Stimulated activated CD4-positive, alpha-beta T cell treated with anti-CD3 and anti-CD28 coated beads, Interleukin-2, amount 100 ng/mL, for 48 hours (primary cell): ENCODE measurements around the gene AKR7A2.
A peak's percentile ranks its signal among the peaks of the same experiment; 100 is the strongest.

Source experiments
- DNase-seq, 2 donors: peaks; one replicate each; pipeline ENCODE4 v3.0.0-alpha.2; 2020

AKR7A2 gene

DNA sequence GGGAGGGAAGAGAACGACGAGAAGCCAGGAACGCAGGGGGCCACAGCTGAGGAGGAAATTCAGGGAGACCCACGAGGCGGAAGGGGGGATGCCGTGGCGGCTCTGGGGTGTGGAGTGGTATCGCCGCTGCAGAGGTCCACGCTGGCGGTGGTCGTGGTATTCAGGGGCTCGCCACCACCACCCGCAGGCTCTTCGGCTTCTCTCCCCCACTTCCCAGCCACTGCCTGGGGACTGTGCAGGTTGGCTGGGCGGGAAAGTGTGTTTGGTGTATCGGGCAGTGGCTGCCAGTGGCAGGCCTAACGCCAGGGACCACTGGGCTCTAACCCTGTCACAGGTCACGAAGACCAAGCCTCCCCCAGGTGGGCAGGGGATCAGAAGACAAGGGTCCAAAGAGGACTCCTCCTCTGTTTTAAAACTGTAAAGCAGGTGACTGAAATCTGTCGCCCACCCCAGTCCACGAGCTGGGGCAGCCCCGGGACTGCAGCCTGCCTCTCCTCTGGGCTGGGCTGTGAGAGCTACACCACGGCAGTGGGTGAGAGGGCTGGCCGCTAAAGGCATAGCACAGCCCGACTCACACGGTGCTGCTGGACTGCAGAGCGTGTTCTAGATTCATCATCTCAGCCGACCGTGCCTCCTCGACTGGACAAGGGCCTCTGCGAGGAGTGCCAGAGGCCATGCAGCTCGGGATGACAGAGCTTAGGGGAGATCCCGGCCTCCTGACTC lies 31.1 kb upstream of the AKR7A2 start:
- DNase-seq = no peak

DNA sequence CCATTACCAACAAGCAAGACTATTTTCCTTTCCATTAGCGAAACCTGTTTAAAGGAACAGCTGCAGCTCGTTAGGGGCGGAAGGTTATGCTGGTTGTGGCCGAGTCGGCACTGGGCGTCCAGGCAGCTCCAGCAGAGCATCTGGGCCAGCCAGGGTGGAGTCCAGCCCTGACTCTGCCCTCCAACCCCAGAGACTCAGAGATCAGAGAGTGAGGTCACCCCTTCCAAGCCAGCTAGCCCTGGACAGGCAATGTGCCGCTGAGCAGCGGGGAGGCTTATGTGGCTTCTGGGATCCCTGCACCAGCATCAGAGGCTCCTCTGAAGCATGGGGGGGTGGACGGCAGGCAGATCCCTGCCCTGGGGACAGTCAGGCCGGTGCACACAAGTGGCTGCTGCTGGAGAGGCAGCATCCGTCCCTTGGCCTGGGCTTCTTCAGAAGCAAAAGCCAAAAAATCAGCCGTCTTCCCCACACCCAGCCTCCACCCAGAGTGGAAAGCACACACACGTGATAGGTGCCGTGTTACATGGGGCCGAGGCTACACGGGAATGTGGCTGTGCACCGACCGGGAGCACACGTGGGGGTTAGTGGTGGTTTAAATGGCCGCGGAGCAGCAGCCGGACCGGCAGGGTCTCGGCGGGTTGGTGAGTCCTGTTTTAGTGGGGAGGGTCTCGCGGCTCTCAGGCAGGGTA lies 30.3 kb upstream of the AKR7A2 start:
- no peak for DNase-seq

DNA sequence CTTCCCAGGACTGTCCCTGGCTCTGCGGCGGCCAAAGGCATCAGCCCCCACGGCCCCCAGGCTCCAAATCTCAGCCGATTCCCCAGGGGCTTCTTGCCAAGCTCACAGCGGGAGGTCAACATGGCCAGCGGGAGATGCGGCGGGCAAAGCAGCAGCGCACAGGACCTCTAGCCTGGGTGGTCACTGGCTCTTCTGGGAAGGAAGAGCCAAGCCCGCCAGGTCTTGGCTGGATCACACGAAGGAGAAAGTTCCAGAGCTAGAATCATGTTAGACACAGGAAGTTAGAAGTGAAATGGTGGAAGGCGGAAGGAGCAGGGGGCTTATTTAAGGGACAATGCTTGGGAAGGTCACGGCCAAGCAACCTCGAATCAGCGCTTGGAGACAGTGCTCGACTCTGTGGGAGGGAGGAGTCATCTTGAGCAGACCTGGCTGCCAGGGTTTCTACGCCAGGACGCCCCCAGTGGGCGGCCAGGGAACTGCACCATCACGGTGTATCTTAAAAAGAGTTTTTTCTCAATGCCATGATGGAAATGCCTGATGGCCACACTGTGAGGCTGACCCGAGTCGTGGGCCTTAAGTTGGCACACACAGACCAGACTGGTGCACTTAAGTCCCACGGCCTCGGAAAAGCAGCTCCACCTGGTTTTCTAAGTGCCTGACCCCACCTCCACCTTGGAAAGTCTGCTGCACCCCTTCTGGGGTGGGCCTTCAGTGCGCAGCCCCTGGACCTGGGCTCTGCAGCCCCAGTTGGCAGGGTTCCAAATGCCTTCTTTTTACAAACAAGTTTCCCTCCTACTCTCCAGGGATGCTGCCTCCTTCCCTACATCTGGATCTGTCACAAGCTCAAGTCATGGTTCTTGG lies 29.5 kb upstream of the AKR7A2 start:
- peak; percentile 83 to 84 for DNase-seq

DNA sequence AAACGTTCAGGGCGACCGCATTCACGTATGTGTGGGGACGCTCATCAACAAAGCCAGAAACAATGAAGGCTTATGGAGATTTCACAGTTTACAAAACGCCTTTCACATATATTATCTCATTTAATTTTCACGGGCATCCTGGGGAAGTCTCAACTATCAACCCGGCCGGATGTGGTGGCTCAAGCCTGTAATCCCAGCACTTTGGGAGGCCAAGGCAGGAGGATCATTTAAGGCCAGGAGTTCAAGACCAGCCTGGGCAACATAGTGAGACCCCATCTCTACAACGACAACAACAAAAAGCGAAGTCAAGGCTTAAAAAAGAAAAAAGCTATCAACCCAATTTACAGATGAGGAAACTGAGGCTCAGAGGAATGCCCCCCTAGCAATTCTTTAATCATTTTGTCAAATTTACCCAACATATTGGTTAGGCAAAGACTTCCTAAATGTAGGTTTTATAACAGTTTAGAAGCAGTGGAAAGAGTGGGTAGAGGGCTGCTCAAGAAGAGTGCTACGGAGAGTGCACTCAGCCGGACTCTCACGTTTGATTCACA lies 28.5 kb upstream of the AKR7A2 start:
- DNase-seq = no peak

DNA sequence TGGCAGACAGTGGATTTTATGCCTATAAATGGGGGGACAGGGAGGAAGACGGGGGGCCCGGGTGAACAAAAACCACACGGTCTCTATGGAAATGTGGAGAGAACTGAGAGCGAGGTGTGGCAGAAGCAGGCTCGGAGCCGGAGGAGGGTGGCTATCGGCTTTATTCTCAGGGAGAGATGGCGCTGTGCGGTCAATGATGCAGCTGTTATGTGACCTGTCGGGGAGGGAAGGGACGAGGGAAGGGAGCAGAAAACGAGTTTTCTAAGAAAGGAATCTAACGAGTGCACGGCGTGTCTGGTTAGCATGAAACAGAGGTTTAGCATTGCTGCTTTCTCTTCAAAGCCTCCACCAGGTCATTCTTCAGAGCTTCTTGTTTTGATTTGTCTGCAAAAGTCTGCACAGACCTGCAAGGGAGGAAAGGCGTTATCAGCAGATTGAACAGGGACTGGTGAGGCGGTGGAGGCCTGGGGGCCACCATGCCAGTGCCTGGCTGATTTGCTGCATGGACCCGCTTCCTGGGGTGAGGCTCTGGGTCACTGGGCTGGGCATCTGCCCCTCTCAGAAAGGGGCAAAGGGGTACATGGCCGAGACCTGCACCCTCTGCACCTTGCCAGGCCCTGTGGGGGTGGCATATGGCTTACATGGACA lies 27.4 kb upstream of the AKR7A2 start:
- DNase-seq = no peak

DNA sequence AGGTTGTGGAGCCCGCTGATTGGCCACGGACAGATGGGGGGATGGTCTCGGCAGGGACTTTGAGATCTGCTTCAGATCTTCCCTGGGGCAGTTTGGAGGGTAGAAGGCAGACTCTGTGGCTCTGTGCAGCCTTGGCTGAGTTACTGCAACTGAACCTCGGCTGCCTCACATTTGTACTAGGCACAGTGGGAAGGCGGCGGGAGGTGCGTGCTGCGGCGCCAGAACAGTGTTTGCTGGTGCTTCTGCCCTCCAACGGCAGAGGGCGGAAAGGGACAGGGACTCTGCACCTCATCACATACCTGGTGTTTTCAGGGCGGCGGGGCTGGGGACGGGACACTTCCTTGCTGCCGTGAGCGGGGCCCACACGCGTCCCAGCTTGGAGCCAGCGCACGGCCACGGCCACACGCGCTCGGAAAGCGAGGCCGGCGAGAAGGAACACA lies 26.4 kb upstream of the AKR7A2 start:
- DNase-seq = no peak

DNA sequence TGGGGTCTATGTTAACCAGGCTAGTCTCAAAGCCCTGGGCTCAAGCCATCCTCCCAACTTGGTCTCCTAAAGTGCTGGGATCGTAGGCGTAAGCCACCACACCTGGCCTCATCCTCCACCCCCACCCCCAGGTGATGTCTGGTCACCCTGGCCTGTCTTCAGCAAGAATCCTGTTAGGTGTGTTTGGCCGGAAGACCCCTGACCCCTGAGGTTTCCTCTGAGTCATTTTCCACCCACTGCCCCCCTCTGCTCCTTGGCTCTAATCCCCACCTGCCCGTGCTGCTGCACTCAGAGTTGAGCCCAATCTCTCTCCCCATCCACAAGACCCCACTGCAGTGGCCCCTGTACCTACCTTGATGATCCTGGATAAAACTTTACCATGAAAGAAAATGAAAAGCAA lies 25.3 kb upstream of the AKR7A2 start:
- no peak for DNase-seq

DNA sequence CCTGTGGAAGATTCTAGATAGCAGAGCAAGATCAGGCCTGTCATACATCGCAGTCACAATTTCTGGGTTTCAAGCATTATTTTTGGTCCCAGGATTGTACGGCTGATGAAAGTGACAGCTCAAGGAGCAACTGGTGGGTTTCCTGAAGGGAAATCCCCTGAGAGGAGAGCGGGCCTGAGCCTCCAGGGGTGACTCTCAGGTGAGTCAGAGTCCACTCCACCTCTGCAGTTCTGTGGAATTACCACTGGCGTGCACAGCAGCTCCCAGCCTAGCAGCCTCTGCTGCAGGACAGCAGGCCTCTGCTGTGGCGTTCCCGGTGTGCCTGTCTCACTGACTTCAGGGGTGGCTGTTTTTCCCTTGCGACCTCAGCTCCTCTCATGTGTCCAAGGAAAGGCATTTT lies 24.6 kb upstream of the AKR7A2 start:
- DNase-seq = peak; percentile 55 to 56

DNA sequence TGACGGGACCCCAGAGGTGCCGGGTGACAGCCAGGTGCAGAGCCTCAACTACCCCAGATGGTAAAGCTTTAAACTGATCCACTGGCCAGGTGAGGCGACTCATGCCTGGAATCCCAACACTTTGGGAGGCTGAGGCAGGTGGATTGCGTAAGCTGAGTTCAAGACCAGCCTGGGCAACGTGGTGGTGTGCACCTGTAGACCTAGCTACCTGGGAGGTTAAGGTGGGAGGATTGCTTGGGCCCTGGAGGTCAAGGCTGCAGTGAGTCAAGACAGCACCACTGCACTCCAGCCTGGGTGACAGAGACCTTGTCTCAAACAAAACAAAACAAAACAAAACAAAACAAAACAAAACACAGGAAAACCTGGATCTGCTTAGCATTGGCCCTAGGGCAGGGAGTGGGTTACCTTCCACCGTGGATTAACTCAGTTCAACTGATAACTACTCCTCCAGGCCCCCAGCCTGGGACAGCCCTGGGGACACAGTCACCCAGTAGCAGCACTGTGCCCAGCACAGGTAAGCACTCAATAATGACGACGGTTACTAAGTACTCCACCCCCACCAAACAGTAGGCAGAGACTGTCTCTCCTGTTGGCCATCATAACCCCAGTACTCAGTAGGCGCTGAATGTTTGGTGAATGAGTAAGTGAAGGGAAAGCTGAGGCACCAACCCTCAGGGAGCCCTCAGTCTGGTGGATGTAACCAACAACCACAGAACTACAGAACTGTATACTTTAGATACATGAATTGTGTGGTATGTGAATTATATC lies 21.8 kb upstream of the AKR7A2 start:
- no peak for DNase-seq

DNA sequence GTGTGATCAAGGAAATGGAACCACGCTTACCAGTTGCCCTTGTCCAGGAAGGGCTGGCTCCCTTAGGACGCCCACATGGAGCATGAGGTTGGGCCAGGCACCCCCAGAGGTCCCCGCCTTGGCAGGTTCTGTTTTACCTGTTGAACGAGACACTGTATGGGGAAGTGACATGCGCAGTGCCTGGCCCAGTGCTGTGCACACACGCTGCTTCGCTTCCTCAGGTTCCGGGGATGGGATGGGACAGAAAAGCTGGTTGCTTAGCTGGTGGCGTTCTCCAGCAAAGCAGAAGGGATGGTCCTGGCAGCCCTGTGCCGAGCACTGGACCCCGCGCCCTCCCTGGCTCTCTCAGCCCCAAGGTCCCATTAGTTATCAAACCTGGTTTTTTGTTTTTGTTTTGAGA lies 20.9 kb upstream of the AKR7A2 start:
- no peak for DNase-seq

DNA sequence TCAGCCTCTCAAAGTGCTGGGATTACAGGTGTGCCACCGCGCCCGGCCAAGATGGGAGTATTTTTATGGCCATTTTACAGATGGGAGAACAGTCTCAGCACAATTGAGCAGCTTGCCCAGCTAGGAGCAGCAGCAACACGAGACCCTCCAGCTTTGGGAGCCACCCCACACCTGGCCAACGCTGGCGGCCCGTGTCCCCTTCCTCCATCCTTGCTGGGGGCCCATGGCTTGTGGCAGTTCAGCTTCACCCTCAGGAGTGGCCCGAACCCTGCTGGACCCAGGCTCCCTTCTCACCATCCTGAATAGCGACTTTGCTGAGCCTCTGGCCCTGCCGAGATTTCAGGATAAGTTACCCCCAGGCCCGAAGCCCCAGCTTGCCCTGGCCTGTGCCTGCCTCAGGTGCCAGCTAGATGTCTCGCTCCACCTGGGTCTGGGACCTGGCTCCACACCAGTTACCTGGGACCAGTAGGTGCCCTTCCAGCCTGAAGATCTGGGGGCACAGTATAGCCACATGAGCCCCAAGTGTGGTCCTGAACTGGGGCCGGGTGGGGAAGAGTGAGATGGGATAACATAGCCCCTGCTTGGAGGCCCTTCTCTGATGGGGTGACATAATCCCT lies 19.4 kb upstream of the AKR7A2 start:
- no peak for DNase-seq

DNA sequence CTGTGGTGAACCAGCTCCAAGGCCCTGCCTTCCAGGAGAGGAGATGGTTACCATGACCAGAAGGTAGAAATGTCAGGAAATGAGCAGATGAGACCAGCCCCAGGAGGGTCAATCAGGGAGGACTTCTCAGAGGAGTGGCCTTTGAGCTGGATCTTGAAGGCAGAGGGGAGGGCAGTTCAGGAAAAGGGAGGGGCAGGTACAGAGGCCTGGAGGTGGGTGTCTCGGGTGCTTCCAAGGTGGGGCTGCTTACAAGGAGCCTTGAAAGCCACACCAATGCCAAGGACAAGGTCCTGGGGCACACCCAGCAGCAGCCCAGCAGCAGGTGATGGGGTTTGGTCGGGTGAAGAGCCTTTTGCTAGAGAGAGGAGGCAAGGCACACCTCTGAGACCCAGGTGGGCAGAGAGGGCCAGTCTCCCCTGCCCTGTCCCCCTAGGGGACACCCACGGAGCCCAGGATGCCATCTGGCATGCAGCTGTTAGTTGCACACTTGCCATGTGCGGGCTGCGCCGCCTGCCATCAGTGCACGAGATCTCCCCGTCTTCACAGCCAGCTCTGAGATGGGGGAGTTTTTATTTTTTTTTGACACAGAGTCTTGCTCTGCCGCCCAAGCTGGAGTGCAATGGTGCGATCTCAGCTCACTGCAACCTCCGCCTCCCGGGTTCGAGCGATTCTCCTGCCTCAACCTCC lies 18.6 kb upstream of the AKR7A2 start:
- DNase-seq = no peak

DNA sequence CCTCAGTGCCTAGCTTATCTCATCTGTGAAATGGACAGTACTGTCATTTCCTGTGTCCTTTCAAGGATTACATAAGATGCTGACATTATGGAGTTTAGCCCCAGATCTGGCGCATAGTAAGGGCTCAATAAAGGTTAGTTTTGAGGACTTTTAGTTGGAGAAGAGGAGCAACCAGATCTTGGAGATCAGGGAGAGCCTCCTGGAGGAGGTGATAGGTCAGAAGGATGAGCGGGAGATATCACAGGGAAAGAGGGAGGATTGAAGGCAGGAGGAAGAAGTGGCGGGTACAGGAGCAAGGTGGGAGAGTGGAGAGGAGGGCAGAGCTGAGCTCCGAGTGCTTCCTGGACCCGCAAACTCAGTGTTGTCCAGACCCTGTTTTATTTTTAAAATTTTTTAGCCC lies 17.7 kb upstream of the AKR7A2 start:
- DNase-seq = no peak

DNA sequence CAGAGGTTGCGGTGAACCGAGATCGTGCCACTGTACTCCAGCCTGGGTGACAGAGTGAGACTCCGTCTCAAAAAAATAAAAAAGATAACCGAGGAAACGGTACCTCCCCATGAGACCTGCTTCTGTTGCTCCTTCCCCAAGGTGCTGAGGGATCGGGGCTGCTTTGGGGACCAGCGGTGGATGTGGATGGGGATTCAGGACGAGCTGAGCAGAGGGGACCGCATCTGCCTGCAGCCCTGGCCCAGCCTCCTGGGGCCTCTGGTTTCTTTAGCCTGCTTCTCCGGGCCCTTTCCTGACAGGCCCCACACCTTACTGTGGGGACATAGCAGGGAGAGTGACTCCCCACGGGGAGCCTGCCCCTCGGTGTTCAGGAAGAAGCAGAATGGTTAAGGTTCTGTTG lies 17.2 kb upstream of the AKR7A2 start:
- no peak for DNase-seq

DNA sequence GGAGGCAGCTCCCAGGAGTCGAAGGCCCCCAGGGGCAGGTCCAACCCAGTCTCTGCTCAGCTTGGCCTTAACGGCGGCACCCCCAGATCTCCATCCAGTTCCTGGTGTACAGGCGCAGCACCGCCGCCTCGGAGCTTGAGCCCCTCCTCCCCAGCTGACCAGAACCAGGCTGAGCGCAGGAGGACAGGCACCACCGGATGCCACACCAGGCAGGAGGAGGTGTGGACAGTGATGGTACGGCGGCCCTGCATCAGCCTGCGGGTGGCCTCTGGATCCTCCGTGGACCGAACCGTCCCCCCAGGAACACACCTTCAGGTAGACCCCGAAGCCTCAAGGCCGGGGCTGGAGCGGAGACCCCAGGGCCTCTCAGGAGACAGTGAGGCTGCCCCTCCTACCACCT lies 16.5 kb upstream of the AKR7A2 start:
- no peak for DNase-seq

DNA sequence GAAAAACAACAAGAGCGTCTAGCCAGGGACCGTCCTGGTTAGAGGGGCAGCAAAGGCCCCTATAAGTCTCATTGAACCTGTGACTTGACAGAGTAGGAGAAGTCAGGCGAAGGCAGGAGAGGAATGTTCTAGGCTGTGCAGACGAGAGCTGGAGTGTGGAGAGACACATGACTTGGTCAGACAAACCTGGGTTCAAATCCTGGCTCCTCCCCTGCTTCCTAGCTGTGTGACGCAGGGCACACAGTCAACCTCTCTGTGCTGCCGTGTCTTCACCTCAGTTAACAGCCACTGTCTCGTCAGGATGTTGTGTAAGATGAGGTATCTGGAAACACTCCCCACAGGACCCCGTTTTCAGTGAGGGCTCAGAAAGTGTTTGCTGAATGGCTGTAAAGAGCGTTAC lies 15.8 kb upstream of the AKR7A2 start:
- DNase-seq = no peak

DNA sequence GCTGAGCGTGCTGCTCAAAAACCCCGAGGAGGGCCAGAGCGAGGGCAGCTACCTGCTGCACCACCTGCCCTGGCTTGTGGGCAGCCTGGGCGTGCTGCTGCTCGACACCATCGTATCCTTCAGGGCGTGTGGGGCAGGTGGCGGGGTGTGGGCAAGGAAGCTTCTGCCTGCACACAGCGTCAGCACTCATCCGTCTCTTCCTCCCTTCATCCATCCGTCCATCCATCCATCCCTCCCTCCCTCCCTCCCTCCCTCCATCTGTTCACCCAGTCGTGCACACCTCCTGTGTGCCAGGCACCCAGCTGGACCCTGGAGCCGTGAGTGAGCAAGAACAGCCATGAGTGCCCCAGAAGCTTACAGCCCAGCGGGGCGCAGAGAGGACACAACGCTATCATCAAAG lies 15.4 kb upstream of the AKR7A2 start:
- no peak for DNase-seq

DNA sequence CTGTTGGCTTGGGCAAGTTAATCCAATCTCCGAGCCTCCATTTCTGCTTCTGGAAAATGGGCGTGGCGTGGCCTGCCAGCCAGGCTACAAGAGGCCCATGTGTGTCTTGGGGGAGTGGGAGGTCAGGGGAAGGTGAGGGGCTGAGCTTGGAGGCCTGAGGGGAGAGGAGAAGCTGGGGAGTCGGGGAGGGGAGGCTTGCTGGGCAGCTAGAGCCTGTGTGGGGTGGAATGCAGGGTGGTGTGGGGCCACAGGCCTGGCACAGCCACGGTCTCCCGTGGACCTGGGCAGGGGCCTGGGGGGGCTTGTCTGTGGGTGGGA lies 14.8 kb upstream of the AKR7A2 start:
- DNase-seq = no peak

DNA sequence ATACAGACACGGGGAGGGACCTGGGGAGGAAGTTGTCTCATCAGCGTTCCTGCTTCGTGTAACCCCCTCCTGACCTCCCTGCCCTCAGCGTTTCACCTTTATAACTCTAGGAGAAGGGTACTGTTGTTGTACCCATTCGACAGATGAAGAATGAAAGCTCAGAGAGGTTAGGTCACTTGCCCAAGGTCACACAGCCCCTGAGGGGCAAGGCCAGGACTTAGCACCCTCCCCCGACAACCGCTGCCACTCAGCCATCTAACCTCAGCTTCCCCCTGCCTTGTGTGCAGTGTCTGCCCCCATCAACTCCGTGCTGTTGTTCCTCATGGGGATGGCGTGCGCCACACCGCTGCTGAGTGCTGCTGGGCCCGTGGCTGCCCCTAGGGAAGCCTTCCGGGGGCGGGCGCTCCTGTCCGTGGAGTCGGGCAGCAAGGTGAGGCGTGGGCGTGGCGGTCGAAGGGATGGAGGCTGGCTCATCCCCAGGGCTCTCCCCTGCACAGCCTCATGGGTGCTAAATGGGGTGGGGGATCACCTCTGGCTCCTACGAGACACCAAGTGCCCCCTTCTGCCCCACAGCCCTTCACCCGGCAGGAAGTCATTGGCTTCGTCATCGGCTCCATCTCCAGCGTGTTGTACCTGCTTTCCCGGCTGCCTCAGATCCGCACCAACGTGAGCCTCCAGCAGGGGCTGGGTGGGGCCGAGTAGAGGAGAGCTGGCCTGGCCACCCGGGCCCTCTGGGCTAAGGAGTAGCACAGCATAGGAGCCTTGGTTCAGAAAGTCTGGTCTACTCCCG lies 14.2 kb upstream of the AKR7A2 start:
- DNase-seq = no peak

DNA sequence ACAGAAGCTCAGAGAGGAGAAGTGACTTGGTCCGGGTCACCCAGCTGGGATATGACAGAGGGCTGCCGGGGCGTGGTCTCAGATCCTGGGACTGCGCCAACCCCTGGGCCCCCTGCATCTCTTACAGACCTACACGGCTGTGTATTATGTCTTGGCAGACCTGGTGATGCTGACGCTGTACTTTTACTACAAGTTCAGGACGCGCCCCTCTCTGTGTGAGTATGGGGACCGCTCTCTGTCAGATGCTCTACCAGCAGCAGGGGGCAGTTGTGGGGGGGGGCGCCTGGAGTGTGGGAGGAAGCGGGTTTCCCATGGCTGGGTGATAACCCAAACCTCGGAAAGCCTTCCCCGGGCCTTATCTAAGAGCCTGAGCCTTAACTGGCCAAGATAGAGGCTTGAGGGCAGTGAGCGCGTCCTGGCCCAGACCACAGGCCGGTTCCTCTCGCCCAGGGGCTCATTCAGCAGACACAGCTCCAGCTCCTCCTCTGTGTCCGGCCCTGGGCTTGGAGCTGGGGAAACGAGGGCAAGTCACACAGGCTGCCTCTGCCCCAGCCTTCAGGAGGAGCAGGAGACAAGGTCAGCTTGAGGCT lies 13.5 kb upstream of the AKR7A2 start:
- no peak for DNase-seq
